ENCODE data around the gene ITGBL1.

Gene ITGBL1, protein sequence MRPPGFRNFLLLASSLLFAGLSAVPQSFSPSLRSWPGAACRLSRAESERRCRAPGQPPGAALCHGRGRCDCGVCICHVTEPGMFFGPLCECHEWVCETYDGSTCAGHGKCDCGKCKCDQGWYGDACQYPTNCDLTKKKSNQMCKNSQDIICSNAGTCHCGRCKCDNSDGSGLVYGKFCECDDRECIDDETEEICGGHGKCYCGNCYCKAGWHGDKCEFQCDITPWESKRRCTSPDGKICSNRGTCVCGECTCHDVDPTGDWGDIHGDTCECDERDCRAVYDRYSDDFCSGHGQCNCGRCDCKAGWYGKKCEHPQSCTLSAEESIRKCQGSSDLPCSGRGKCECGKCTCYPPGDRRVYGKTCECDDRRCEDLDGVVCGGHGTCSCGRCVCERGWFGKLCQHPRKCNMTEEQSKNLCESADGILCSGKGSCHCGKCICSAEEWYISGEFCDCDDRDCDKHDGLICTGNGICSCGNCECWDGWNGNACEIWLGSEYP

DNA sequence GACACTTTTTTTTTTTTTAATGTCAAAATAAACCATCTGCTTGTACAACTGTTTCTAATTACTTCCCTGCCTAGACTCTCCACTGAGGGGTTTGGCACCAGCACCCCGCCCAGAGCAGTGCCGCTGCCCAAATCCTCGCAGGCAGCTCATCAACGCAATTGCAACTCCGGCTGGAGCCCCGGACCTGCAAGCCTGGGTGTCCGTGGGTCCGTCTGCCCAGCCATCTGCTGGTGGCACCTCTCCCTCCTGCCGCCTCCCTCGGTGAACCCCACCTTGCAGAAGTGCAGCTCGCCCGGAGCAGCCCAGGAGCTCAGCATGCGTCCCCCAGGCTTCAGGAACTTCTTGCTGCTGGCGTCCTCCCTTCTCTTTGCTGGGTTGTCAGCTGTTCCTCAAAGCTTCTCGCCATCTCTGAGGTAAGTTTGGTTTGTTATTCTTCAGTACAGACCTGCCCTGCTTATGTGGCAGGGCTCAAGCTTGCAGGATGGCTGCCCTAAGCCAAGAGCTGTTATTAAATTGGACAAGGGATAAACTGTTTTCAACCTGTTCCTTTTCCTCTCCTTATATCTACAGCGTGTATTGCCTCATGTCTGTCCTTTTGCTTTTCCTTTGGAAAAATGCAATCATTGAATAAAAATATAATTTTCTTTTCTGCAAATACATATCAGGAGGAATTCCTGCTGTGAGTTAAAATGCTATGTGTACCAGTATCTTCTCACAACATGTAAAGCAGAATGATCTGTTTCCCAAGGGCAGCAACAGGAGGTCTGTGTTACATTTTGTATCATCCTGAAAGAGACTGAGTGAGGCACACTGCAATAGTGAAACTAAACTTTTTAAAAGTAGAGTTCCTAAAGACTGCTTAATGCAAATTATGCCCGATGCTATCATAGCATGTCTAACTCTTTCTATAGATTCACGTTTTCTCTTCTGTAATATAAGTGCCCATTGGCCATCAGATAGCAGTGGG, at the start of gene ITGBL1:
Gene ITGBL1, plus strand, starts transcription at position 157 of the 967 bp plus-strand sequence. Its CDS starts 159 bp downstream, at position 316.
- Histone ChIP-seq H3K27ac (peak within 1 kb of the TSS in 12 of 21 experiments; percentile 10 to 79 (median 48)), H3K4me3 (peak within 1 kb of the TSS; percentile 16 to 48 (median 26))

DNA sequence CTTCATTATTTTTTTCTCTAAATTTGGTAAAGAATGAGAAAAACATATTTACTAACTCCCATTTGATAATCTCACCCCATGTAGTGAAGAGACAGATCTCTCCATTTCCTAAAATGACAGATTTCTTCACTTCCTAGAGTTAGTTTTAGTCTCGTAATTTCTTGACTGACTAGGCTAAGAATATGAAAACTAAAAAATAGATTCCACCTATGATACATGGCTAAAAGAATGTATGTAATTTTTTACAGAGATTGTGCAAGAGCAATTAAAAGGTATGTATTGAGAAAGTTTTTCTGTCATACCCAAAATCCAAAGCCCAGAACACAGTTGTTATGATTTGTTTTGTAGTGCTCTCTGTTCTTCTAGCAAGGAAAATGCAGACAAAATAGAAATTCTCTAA, 45.7 kb upstream of the ITGBL1 start:
- no peak overlapping the region for H3K27ac ChIP-seq
- no peak overlapping the region for H3K4me3 ChIP-seq

DNA sequence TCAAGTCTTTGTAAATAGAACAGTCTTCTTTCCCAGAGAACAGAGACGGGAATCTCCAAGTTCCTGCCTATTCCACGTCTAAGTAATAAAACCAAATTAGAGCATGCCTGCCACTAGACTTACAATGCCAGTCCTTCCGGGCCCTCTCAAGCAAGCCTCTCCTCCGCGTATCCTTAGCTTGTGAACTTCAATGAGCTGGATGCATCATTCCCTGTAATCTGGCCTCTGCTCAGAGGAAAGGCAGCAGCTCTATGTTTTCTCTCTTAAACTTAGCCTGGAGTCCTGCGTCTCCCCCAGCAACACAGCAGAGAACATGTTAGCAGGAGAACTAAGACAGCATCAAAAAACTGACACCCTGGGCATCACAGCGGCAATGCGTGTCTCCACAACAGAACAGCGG, 44.3 kb upstream of the ITGBL1 start:
- H3K4me3 ChIP-seq = no peak overlapping the region
- no peak overlapping the region for H3K27ac ChIP-seq

DNA sequence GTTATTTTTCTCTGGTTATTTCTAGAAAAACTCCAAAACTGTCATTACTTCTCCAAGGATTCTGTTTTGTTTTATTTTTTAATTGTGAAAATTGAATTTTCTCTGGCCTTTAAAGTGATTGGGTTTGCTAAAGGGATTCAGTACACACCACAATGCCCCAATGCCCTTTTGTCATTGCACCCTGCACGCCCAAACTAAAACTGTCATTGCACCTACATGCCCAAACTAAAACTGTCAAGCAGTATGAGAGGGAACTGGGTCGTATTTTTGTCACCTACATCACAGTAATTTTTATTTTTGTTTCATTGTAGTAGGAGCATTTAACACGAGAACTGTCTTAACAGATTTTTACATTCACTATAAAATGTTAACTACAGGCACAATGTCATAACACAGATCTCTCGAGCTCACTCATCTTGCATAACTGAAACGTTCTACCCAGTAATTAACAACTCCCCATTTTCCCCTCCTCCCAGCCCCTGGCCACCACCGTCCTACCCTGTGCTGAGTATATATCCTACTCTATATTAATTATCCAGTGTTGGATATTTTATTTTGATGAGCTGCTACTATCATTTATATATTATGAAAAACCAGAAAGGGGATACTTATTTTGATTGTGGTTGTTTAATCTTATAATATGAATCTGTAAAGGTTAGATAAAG, 43.4 kb upstream of the ITGBL1 start:
- no peak overlapping the region for H3K27ac ChIP-seq
- H3K4me3 ChIP-seq = no peak overlapping the region

DNA sequence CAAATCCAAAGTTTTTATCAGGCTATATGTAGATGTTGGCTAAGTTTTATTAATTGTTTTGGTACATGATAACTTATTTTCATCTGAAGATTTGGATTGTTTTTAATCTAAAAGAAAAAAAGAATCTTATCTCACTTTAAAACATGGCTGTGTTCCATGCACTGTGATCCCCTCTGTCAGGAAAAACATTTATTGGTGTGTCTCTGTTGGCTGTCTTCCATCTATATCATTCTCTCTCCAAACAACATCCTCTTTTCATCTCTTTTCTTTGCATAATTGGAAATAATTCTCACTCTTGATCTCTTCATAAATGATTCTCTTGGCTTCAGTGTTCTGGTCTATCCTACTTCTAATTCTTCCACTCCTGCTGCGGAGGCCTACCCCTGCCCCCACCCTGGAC, 40.4 kb upstream of the ITGBL1 start:
- Histone ChIP-seq H3K27ac (no peak overlapping the region), H3K4me3 (no peak overlapping the region)

DNA sequence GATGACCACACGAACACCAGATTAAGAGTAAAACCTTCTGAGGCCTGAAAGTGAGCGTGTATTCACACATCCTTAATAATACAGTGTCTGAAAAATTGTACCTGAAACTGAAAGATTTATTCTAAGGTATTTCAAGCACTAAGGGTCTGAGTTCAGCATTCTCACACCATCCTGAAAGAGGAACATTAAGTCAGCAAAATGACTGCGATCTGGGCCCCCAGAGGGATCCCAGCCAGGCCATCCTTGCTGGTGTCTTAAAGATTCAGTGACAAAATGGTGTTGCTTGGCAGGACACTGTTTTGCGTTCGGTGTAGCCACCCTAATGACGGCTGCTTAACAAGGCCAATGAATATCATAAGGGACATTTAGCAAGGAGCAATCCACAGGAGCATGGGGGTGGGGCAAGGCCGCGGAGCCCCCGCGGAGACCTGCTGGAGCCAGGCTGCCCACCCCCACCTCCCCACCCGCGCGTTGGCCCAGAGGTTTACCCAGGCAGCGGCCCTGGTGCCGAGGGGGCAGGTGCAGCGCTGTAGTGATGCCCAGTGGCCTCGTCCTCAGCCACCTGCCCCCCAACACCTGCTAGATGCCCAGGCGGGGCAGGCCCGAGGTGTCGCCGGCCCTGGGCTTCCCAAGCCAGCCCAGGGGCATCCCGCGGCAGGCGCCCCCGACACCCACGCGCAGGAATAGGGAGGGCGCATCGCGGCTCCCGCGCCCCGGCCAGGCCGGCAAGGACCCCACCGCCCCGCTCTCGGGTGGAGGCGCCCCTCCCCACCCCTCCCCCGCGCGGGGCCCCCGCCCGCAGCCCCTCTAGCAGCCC, 36.9 kb upstream of the ITGBL1 start:
- Histone ChIP-seq H3K27ac (peak overlapping the region in 4 of 21 experiments; percentile 15 to 62 (median 44)), H3K4me3 (peak overlapping the region; percentile 9 to 48 (median 28))

DNA sequence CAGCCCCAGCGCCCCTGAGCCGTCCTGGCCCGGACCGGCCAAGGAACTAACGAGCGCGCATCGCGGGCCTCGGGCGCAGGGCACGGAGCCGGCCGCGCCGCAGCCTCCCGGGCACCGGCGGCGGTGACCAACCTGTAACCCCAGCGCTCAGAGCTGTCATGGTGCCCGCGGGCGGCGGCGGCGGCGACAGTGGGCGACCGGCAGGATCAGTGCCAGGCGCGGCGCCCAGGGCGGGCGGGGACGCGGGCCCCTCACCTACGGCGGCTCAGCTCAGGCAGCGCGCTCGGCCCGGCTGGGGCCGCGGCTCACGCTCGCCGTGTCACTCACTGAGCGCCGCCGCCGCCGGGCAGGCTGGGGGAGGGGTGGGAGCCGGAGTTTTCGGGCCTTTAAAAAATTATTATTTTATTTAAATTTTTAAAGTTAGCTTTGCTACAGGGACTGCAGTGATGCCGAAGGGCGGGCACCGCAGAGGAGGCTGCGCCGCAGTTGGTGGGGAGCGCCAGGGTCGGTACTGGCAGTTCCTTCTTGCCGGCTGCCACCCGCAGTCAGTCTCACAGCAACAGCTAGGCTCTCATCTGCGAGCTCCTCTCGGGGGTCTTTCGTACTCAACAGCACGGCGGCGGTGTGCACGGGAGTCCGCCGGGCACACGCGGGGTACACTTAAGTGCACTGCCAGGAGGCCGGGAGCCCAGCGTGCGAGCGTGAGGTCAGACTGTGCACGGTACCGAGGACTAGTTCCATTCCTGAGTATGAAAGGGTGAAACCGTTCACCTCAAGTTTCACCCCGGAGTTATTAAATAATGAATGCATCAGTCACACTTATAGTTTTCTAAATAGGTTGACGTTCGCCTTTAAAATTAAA, 36.1 kb upstream of the ITGBL1 start, which contains the start of gene NALCN:
Gene NALCN, minus strand, starts transcription at position 328 of the 862 bp plus-strand sequence. CDS start 17,382 bp downstream, outside the sequence.
- Histone ChIP-seq H3K27ac (peak within 1 kb of the TSS in 5 of 21 experiments; percentile 15 to 62 (median 30)), H3K4me3 (peak within 1 kb of the TSS; percentile 9 to 48 (median 28))

DNA sequence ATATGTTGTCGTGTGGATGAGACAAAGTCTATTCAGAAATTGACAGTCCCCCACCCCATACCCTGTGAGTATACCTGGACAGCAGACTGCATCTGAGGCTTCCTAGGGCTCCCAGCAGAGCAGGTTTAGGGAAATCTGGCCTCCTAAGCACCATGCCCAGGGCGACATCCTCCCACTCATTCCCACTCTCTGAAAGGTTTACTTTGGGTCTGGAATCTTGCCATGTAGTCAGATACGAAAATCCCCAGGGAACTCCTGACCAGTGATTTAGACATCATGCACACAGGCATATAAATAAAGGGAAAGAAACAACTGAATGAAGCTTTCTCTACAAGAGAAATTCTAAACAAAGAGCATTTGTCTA, 35.5 kb upstream of the ITGBL1 start:
- Histone ChIP-seq H3K27ac (no peak overlapping the region), H3K4me3 (peak overlapping the region in 1 of 7 experiments; percentile 28)

DNA sequence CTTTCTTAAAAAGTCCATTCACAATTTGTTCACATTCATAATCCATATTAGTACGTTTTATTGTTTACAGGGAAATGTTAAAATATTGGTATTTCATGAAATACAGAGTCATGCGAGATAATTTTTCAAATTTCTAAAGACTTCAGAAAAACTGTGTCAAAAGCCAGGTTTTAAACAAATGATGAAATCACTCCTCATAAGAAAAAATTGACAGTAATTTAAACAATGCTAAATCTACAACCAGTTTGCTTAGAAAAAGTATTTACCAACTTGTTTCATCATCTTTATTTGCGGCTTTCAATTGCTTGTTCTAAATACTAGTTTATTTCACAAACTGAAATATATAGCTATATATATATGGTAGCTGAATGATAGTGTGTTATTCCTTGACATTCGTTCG, 35.0 kb upstream of the ITGBL1 start:
- Histone ChIP-seq H3K4me3 (no peak overlapping the region), H3K27ac (no peak overlapping the region)

DNA sequence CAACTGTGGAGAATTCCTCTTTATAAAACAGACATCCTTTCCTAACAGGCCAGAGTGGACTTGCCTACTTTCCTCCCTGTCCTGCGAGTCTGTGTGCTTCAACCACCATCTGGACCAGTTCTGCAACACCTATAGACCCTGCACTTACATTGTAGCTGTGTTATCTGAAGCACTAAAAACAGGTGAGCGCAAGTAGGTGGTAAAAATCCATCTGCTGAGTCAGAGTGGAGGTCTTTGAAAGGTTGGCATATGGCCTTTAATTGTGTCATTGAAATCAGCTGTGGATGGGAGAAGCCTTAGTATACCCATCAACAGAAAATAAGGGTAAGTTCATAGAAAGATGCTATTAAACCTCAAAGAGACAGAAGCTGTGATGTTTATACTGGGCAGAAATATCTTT, 28.6 kb upstream of the ITGBL1 start:
- no peak overlapping the region for H3K27ac ChIP-seq

DNA sequence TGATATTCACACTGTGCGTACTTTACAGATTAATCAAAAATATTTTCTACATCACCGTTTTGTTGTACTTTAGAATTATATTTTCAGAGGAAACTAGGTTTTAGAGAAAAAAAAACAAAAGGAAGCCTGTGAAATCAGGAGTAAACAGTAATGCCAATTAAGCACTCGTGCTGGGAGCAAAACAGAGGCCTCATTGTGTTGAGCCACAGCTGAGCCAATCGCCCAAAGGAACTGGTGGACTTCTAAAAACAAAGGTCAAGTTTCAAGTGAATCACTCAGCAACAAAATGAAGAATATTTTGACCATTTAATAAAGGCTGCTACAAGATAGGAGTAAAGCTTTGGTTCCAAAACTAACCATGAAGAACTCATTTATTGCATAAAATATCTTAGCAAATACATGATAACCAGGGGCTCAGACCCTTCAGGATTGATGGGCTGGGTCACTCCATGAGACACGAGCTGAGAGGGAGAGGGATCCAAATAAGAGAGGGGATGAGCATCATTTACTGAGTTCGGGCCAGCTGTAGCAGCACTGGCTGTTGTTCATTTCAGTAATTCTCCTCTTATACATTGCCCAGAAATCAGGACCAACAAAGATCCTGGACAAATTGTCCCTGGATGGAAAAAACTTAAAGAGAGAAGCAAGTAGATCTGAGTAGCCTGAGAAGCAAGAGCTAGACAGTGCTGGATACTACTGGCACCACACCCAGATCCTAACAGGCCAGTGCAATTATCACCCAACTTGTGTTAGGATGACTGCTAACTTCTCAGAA, 27.9 kb upstream of the ITGBL1 start:
- no peak overlapping the region for H3K4me3 ChIP-seq
- peak overlapping the region in 1 of 21 experiments; percentile 34 for H3K27ac ChIP-seq

More for the DNA sequence above, 28.6 kb upstream of the ITGBL1 start:
- H3K4me3 ChIP-seq = no peak overlapping the region

DNA sequence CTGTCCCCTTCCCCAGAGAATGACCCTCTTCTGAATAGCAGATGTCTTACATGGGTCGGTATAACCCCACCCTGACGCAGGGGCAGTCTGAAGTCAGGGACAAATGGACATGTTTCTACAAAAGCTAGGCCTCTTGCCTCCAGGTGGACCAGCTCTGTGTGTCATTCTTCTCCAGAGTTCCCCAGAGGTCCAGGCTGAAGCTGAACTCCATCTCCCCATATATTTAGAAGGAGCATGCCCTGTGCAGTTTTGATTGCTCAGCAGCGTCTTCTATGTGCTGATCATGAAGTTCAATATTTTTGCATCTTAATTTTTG, 27.4 kb upstream of the ITGBL1 start:
- Histone ChIP-seq H3K4me3 (no peak overlapping the region), H3K27ac (peak overlapping the region in 1 of 21 experiments; percentile 34)

DNA sequence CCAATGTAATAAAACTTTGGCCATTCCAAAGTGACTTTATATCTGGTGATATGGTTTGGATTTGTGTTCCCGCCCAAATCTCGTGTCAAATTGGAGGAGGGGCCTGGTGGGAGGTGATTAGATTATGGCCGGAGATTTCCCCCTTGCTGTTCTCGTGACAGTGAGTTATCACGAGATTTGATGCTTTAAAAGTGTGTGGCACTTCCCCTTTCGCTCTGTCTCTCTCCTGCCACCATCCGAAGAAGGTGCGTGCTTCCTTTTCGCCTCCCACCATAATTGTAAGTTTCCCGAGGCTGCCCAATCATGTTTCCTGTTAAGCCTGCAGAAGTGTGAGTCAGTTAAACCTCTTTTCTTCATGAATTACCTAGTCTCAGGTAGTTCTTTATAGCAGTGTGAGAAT, 26.9 kb upstream of the ITGBL1 start:
- Histone ChIP-seq H3K4me3 (no peak overlapping the region), H3K27ac (peak overlapping the region in 1 of 21 experiments; percentile 34)

DNA sequence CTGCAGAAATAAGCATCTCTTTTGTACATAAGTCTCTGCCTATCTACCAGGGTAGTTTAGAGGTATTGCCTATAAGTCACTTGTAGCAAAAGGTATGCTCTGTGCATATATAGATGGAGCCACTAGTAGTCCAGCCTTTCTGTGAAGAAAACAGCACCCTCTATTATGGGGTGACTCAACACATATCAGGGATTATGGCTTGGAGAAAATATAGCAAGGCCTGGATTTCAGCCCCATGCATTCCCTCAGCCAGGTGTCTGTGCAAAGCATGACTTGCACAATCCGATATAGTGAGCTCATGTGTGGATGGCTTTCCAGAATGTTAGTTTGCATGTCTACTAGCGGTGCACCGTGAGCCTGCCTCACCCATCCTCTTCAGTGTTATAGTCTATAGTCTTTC, 22.7 kb upstream of the ITGBL1 start:
- no peak overlapping the region for H3K27ac ChIP-seq
- no peak overlapping the region for H3K4me3 ChIP-seq

DNA sequence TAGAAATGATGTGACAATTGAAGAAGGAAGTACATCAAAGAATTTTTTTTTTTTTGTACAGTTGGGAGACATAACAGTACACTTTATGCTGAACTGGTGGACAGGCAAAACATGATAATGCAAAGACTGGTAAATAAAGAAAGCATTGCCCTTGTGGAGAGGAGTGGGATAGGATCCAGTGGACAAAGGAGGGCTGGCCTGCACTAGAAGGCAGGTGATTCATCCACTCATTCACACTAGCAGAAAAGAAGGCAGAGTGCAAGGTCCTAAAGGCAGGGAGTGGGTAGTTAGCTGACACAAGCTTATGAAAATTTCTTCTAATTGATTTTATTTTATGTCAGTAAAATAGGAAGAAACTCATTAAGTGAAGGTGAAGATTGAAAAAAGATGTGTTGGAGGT, 18.6 kb upstream of the ITGBL1 start:
- Histone ChIP-seq H3K27ac (no peak overlapping the region), H3K4me3 (no peak overlapping the region)

DNA sequence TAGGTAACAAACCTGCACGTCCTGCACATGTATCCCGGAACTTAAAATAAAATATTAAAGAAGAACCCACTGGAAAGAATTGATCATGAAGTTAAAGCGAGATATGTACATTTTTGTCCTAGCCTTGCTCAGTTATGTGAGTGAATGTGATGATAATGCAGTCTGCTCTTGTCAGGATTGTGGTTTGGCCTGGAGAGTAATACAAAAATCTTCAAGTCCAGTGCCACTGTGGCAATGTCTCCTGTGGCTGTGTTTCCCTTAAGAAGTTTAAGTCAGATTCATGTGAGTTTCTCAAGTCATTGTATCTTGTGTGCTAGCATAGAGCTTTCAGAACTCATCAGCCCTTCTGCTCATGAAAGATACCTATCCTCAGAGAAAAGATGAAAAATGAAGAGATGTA, 18.0 kb upstream of the ITGBL1 start:
- no peak overlapping the region for H3K27ac ChIP-seq
- no peak overlapping the region for H3K4me3 ChIP-seq

DNA sequence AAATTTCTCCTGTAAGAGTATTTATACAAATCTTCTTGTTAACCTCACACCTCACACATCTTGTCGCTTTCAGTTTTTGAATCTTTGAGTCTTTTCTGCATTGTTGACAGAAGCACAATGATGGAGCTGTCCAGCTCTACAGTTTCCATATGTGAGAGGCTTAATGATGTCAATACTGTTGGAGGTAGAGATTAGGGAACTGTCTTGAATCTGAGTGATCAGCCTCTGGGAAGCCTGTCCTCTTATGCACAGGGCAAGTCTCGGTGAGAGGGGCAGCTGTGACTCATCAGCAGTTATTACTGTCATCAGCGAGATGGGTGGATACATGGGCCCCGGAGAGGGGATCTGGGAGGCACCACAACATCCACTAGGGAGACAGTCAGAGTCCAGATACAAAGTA, 4.6 kb upstream of the ITGBL1 start:
- Histone ChIP-seq H3K27ac (no peak overlapping the region), H3K4me3 (no peak overlapping the region)
